ENCODE data around the gene TMEM151B. TPM values are rescaled to one million over a fixed set of nuclear protein-coding genes. Genes with fewer than 3 reads are reported as not detected.

Gene TMEM151B
- total and polyA plus RNA-seq, 2 of the 13 experiments (the other 11 are each of a cell fraction or from before 2014, with no cell fraction given) = not detected

- TF ChIP-seq ARID4A (CRISPR knock-in tag; IDR thresholded peaks at IDR 0.05; ENCODE audit: borderline replicate concordance) = peak; percentile 62; the same call in 1 of the 2 replicates
- TF ChIP-seq ZNF530 (CRISPR knock-in tag; IDR thresholded peaks at IDR 0.05; ENCODE audit: low read depth) = 0 out of 2 replicates have a peak, but pooled peaks have one; percentile 28
- no peak; the same call in 1 of the 2 replicates for TF ChIP-seq LRRFIP1 (CRISPR knock-in tag; conservative IDR thresholded peaks at IDR 0.05)
- 0 out of 2 replicates have a peak, but pooled peaks have one; percentile 74 for TF ChIP-seq ZBTB44 (CRISPR knock-in tag; IDR thresholded peaks at IDR 0.05)
- TF ChIP-seq ARID5B (CRISPR knock-in tag; IDR thresholded peaks at IDR 0.05) = peak; percentile 49; the same call in 1 of the 2 replicates
Measured at GRCh38 chr6:44246663-44247337, 23.4 kb upstream of the TMEM151B start, which contains the start of gene HSP90AB1 (continued).

Measured in HepG2 (cell line).